ENCODE results near the gene CERS5.

The CERS5 gene

DNA sequence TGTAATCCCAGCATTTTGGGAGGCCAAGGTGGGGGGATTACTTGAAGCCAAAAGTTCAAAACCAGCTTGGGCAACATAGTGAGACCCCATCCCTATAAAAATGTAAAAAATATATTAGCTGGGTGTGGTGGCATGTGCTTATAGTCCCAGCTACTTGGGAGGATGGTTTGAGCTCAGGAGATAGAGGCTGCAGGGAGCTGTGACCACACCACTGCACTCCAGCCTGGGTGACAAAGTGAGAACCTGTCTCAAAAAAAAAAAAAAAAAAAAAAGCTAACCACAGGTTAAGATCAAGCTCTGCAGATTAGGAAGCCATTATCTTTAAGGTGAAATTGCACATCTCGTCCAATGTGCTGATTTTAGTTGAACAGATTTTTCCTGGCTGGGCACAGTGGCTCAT is 23.7 kb upstream of the CERS5 start:
- POLR2A ChIA-PET: interaction anchor here (0.7 kb wide), 1 partner anchor 20 kb away, joined by 5 read pairs; no protein-coding TSS in a partner anchor
- CTCF ChIA-PET: interaction anchor here (0.8 to 3.0 kb wide), 5 partner anchors 9 to 152 kb away, joined by 3 to 12 read pairs (median 4); no protein-coding TSS in a partner anchor
- DNase-seq (ENCODE audit: extremely low spot score): no peak
- TF ChIP-seq, protein P1, sequence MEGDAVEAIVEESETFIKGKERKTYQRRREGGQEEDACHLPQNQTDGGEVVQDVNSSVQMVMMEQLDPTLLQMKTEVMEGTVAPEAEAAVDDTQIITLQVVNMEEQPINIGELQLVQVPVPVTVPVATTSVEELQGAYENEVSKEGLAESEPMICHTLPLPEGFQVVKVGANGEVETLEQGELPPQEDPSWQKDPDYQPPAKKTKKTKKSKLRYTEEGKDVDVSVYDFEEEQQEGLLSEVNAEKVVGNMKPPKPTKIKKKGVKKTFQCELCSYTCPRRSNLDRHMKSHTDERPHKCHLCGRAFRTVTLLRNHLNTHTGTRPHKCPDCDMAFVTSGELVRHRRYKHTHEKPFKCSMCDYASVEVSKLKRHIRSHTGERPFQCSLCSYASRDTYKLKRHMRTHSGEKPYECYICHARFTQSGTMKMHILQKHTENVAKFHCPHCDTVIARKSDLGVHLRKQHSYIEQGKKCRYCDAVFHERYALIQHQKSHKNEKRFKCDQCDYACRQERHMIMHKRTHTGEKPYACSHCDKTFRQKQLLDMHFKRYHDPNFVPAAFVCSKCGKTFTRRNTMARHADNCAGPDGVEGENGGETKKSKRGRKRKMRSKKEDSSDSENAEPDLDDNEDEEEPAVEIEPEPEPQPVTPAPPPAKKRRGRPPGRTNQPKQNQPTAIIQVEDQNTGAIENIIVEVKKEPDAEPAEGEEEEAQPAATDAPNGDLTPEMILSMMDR (IDR thresholded peaks at IDR 0.05; ENCODE audit: control extremely low read depth, extremely low read depth, low read depth, missing control alignments): no peak

DNA sequence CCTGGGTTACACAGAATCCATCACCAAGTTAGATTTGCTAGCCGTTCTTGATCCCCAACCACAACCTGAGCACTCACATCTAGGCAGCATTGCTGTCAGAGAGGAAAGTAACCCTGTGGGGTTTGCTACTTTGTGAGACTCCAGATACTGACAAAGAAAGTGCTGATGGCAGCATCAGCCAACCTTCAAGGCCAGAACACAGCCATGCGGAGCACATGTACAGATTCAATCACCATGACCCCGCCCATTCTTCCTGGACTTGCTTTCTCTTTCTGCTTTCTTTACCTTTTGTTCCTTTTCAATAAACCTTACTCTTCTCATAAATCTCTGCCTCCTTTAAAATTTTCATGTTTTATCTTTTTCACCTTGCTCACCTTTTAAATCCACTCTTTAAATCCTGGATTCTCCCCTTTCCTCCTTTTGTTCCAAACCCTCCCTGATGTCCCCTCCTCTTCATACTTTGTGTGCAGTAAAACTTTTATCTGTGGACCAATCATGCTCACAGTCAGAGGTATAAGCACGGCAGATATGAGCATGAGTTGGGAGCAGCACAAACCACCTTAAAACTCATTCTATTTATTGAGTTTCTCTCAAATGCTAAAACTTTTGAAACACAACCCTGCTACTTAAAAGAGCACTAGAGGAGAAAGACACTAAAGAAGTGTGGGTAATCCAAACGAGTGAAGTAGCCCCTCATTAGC is 21.9 kb upstream of the CERS5 start:
- ChIA-PET CTCF (interaction anchor here (1.2 to 4.0 kb wide), 8 partner anchors 11 to 125 kb away, joined by 3 to 16 read pairs (median 8); partner anchors contain the start of gene COX14), POLR2A (no interaction called here)
- TF ChIP-seq, protein P1 (IDR thresholded peaks at IDR 0.05; ENCODE audit: control extremely low read depth, extremely low read depth, low read depth, missing control alignments): no peak
- peak; percentile 42 for DNase-seq (ENCODE audit: extremely low spot score)

DNA sequence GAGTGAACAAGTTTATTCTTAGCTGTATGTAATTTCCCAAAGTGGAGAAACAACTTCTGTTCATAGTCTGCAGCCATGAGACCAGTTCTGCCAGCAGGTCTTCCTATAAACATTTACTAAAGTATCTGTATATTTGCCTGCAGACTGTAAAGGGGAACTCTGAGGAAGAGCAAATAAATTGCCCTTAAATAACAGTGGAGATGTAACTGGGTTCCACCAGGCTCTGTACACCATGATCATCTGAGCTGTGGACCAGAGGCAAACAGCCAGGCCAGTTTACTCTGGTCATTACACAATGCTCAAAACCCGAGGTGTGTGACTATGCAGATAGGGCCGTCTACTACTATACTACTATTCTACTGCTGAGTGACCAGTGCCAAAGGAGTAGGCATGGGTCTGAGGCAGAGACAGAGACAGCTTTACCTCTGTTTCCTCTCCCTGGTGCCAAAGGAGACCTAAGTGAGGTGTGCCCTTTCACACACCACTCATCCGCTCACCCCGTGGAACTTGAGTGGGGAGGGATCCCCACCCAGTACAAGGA is 21.1 kb upstream of the CERS5 start:
- POLR2A ChIA-PET: no interaction called here
- DNase-seq (ENCODE audit: extremely low spot score): no peak
- TF ChIP-seq, protein P1 (IDR thresholded peaks at IDR 0.05; ENCODE audit: control extremely low read depth, extremely low read depth, low read depth, missing control alignments): no peak
- CTCF ChIA-PET: interaction anchor here (1.0 to 4.0 kb wide), 11 partner anchors 9 to 132 kb away, joined by 3 to 16 read pairs (median 5); partner anchors contain the start of gene COX14

DNA sequence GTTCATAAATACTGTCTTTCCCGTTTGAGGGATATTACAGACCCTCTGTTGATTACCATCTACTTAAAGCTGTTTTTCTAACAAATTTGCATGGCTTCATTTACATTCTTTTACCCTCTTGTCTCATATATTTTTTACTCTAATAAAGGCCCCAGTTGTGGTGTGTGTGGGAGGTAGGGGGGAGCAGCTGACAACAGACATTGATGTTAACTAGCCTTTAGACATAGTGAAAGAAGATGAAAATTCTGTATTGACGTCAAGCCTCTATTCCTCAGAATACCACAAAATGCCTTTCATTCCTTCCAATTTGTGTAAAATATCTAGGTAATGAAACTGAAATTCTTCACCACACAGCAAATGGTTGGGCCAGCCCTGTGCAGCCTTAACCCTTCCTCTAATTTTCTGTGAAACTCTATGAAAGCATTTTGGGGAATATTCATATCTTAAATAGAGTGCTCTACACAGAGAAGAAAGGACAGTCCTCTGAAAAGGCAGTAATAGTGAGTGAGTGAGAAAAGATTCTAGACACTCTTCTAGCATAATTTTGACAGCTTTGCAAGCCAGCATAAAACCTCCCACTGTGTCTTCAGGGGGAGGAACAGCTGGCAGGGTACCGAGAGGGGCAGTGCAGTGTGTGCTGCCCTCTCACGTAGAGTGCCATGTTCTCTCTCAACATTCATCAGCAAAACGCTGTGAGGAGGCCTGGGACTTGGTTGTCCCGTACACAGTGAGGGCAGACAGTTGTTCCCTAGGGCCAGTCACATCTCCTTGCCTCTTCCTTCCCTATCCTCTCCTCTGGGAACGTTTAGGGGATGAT is 20.1 kb upstream of the CERS5 start:
- peak; percentile 52 for DNase-seq (ENCODE audit: extremely low spot score)
- POLR2A ChIA-PET: interaction anchor here (0.6 kb wide), 1 partner anchor 1061 kb away, joined by 4 read pairs; no protein-coding TSS in a partner anchor
- TF ChIP-seq, protein P1 (IDR thresholded peaks at IDR 0.05; ENCODE audit: control extremely low read depth, extremely low read depth, low read depth, missing control alignments): no peak
- CTCF ChIA-PET: interaction anchor here (0.8 to 4.0 kb wide), 15 partner anchors 10 to 131 kb away, joined by 3 to 16 read pairs (median 4); partner anchors contain the start of gene COX14

- TF ChIP-seq, protein P1 (IDR thresholded peaks at IDR 0.05; ENCODE audit: control extremely low read depth, extremely low read depth, low read depth, missing control alignments): no peak
- DNase-seq (ENCODE audit: extremely low spot score): no peak
- ChIA-PET CTCF (interaction anchor here (0.8 to 4.0 kb wide), 10 partner anchors 12 to 127 kb away, joined by 3 to 16 read pairs (median 6); partner anchors contain the start of genes COX14 and SMARCD1), POLR2A (no interaction called here)
Measured at GRCh38 chr12:50186681-50187080, 19.5 kb upstream of the CERS5 start.
